CD4-positive, alpha-beta T cell treated with Interleukin-12 subunit alpha and Interleukin-12 subunit beta, for 1 hour (primary cell): ENCODE data around the gene ARHGAP24.
"Not testable (repeated sequence)": the region's sequence is repeated elsewhere in the genome, so short reads cannot be mapped to it uniquely, and the experiment has no call there.

Experiments
- DNase-seq: peaks from one replicate; pipeline ENCODE4 v3.0.0-alpha.2; 2020

Gene ARHGAP24

GRCh38 chr4:85659610-85660218 is 184.8 kb downstream of the ARHGAP24 start:
- DNase-seq, result no peak

- DNase-seq, result not testable (repeated sequence)
Observed at GRCh38 chr4:85666625-85667024, 191.7 kb downstream of the ARHGAP24 start.

GRCh38 chr4:85669204-85669603 is 194.3 kb downstream of the ARHGAP24 start:
- no peak for DNase-seq

GRCh38 chr4:85669992-85670548 is 195.1 kb downstream of the ARHGAP24 start:
- DNase-seq, result no peak

- no peak for DNase-seq
Observed at GRCh38 chr4:85671120-85671519, 196.2 kb downstream of the ARHGAP24 start.

GRCh38 chr4:85672116-85672515 is 197.2 kb downstream of the ARHGAP24 start:
- no peak for DNase-seq

- no peak for DNase-seq
Observed at GRCh38 chr4:85672959-85673358, 198.0 kb downstream of the ARHGAP24 start.

GRCh38 chr4:85673540-85673939 is 198.6 kb downstream of the ARHGAP24 start:
- DNase-seq, result no peak

- no peak for DNase-seq
Observed at GRCh38 chr4:85675076-85676049, 200.4 kb downstream of the ARHGAP24 start.

GRCh38 chr4:85676050-85676425 is 201.1 kb downstream of the ARHGAP24 start:
- DNase-seq, result no peak

- no peak for DNase-seq
Observed at GRCh38 chr4:85676850-85677590, 202.1 kb downstream of the ARHGAP24 start.

GRCh38 chr4:85681221-85681657 is 206.3 kb downstream of the ARHGAP24 start:
- DNase-seq, result peak; percentile 4

- DNase-seq, result no peak
Observed at GRCh38 chr4:85681921-85682320, 207.0 kb downstream of the ARHGAP24 start.

GRCh38 chr4:85682391-85682790 is 207.4 kb downstream of the ARHGAP24 start:
- DNase-seq, result no peak

GRCh38 chr4:85684676-85685075 is 209.7 kb downstream of the ARHGAP24 start:
- no peak for DNase-seq

- DNase-seq, result no peak
Observed at GRCh38 chr4:85686398-85686797, 211.4 kb downstream of the ARHGAP24 start.

GRCh38 chr4:85688055-85688740 is 213.2 kb downstream of the ARHGAP24 start:
- no peak for DNase-seq

GRCh38 chr4:85696661-85697060 is 221.7 kb downstream of the ARHGAP24 start:
- no peak for DNase-seq

- no peak for DNase-seq
Observed at GRCh38 chr4:85697854-85698253, 222.9 kb downstream of the ARHGAP24 start.

- DNase-seq, result no peak
Observed at GRCh38 chr4:85700362-85700761, 225.4 kb downstream of the ARHGAP24 start.

GRCh38 chr4:85701861-85702321 is 226.9 kb downstream of the ARHGAP24 start:
- no peak for DNase-seq

- no peak for DNase-seq
Observed at GRCh38 chr4:85703096-85703495, 228.1 kb downstream of the ARHGAP24 start.
